K562 (cell line): Measurements from ENCODE around the gene HTR3E. TPM values are rescaled to one million over a fixed set of nuclear protein-coding genes. Genes with fewer than 3 reads are reported as not detected.
A peak's percentile ranks its signal among the peaks of the same experiment; 100 is the strongest.

Experiments used
- ATF1 ChIP-seq, 2 experiments: fragments of 450-650 bp in 1 of 2; IDR thresholded peaks; 2 replicates each; pipeline ENCODE4 v1.6.1; 2016; ENCODE audit warnings: missing compliant biosample characterization in 1 of 2, missing genetic modification characterization in 1 of 2
- BCOR ChIP-seq: fragments of 450-650 bp; IDR thresholded peaks from 2 replicates; pipeline ENCODE4 v1.6.1; 2016
- CBX3 ChIP-seq, 2 experiments: IDR thresholded peaks; 1 replicate in 1 of 2; 2 replicates in 1 of 2; pipeline ENCODE4 v1.6.1; 2012; ENCODE audit warnings: inconsistent platforms in 2 of 2, low read length in 2 of 2, borderline replicate concordance in 1 of 2, control low read depth in 1 of 2
- CCNT2 ChIP-seq: IDR thresholded peaks from 2 replicates; pipeline ENCODE4 v1.6.1; 2011; ENCODE audit warnings: borderline replicate concordance, low read depth, mild to moderate bottlenecking, moderate library complexity, mixed read lengths, low read length; ENCODE audit not compliant: insufficient read length; ENCODE audit errors: extremely low read depth
- ESRRA ChIP-seq: fragments of 450-650 bp; IDR thresholded peaks from 2 replicates; pipeline ENCODE4 v1.6.1; 2014; ENCODE audit warnings: low read depth, mild to moderate bottlenecking, moderate library complexity, borderline replicate concordance
- ETV1 ChIP-seq: fragments of 450-650 bp; conservative IDR thresholded peaks from 2 replicates; pipeline ENCODE4 v1.6.1; 2016; ENCODE audit warnings: missing genetic modification characterization, control low read depth, low read depth, missing compliant biosample characterization
- GTF2E2 ChIP-seq: fragments of 200-800 bp; sonication (Bioruptor generic); IDR thresholded peaks from 2 replicates; pipeline ENCODE4 v1.6.1; 2016; ENCODE audit warnings: missing genetic modification characterization, missing compliant biosample characterization
- PHB ChIP-seq: fragments of 250-450 bp; sonication (Bioruptor Pico); IDR thresholded peaks from 2 replicates; pipeline ENCODE4 v1.5.0; 2021
- PML ChIP-seq: IDR thresholded peaks from 2 replicates; pipeline ENCODE4 v1.6.1; 2012; ENCODE audit warnings: low read length, inconsistent platforms
- PTBP1 ChIP-seq: fragments of 200-400 bp; formaldehyde crosslinking; IDR thresholded peaks from 2 replicates; pipeline ENCODE4 v1.6.1; 2017; ENCODE audit warnings: low read depth, low read length
- PURB ChIP-seq: sonication (generic); formaldehyde crosslinking; IDR thresholded peaks from 2 replicates; pipeline ENCODE4 v1.9.0; 2021; ENCODE audit warnings: low read depth, mild to moderate bottlenecking, missing genetic modification reagents
- ZBTB8A ChIP-seq: fragments of 450-650 bp; IDR thresholded peaks from 2 replicates; pipeline ENCODE4 v1.6.1; 2018; ENCODE audit warnings: mild to moderate bottlenecking, moderate library complexity; ENCODE audit not compliant: partially characterized antibody
- ZNF408 ChIP-seq: fragments of 250-450 bp; sonication (Bioruptor Pico); IDR thresholded peaks from 2 replicates; pipeline ENCODE4 v1.4.0; 2020; ENCODE audit warnings: low read depth, mild to moderate bottlenecking, moderate library complexity
- polyA plus RNA-seq, 8 experiments: library from polyadenylated mRNA; depleted of rRNA in 4 of 8; stranded (reverse) in 5 of 8; unstranded in 3 of 8; fragments of >200 nt; fragmentation: Nextera tagmentation in 2 of 8; fragmentation: Illumina TruSeq in 1 of 8; extraction: Ambion mirVana in 2 of 8; extraction: Trizol in 1 of 8; gene quantifications; 2 replicates each; pipeline versions ENCODE4 v1.2.1 to v1.2.3, GENCODE V29; 2011 to 2014; ENCODE audit warnings: inconsistent platforms in 1 of 8, missing spikeins in 1 of 8
- total RNA-seq, 7 experiments: library from RNA; depleted of rRNA in 6 of 7; stranded (reverse); fragments of >200 nt in 6 of 7; fragmentation: Illumina TruSeq in 2 of 7; extraction: Trizol in 2 of 7; gene quantifications; 2 replicates each; pipeline versions ENCODE4 v1.2.1 to v1.2.3, GENCODE V29; 2011 to 2021; ENCODE audit warnings: low replicate concordance in 1 of 7
- TF ChIP-seq, protein P1 (sequence below), 3 experiments: fragments of 200-800 bp in 1 of 3; fragments of 250-450 bp in 1 of 3; fragments of 450-650 bp in 1 of 3; sonication (Bioruptor Pico) in 1 of 3; sonication (Bioruptor generic) in 1 of 3; formaldehyde crosslinking in 1 of 3; IDR thresholded peaks; 2 replicates each; pipeline versions ENCODE4 v1.6.1 to v1.8.0; 2016 to 2022; ENCODE audit warnings: mild to moderate bottlenecking in 2 of 3, missing genetic modification characterization in 2 of 3, missing compliant biosample characterization in 1 of 3, moderate library complexity in 1 of 3

Gene HTR3E
- total and polyA plus RNA-seq, 9 of the 15 experiments (the other 6 are each of a cell fraction or from before 2014, with no cell fraction given): not detected

DNA sequence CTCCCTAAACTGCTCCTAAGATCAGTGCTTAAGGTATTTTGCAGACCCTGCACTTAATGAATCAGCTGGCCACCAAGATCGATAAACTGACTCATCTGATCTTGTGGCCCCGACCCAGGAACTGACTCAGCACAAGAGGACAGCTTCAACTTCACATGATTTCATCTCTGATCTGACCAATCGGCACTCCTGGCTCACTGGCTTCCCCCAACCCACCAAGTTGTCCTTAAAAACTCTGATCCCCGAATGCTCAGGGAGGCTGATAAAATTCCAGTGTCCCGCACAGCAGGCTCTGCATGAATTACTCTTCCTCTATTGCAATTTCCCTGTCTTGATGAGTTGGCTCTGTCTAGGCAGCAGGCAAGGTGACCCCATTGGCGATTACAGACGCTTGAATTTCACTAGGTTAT is 13.5 kb downstream of the HTR3E start (continued):
- TF ChIP-seq CCNT2 (no peak), PURB (CRISPR knock-in tag) (no peak), ETV1 (tag) (peak; percentile 47; the same call in 1 of the 2 replicates), ESRRA (peak; percentile 75), GTF2E2 (tag) (no peak), PML (no peak), ATF1 (CRISPR knock-in tag; IDR thresholded peaks at IDR 0.05) (no peak), ATF1 (tag; IDR thresholded peaks at IDR 0.05) (peak; percentile 13; the same call in 1 of the 2 replicates), ZNF408 (CRISPR knock-in tag) (no peak), PHB (CRISPR knock-in tag) (no peak), ZBTB8A (no peak), PTBP1 (no peak), CBX3 (IDR thresholded peaks at IDR 0.05; ENCODE audit: borderline replicate concordance in 1 of 2, low read length in 2 of 2) (no peak), BCOR (peak; percentile 45)
- TF ChIP-seq, protein P1, sequence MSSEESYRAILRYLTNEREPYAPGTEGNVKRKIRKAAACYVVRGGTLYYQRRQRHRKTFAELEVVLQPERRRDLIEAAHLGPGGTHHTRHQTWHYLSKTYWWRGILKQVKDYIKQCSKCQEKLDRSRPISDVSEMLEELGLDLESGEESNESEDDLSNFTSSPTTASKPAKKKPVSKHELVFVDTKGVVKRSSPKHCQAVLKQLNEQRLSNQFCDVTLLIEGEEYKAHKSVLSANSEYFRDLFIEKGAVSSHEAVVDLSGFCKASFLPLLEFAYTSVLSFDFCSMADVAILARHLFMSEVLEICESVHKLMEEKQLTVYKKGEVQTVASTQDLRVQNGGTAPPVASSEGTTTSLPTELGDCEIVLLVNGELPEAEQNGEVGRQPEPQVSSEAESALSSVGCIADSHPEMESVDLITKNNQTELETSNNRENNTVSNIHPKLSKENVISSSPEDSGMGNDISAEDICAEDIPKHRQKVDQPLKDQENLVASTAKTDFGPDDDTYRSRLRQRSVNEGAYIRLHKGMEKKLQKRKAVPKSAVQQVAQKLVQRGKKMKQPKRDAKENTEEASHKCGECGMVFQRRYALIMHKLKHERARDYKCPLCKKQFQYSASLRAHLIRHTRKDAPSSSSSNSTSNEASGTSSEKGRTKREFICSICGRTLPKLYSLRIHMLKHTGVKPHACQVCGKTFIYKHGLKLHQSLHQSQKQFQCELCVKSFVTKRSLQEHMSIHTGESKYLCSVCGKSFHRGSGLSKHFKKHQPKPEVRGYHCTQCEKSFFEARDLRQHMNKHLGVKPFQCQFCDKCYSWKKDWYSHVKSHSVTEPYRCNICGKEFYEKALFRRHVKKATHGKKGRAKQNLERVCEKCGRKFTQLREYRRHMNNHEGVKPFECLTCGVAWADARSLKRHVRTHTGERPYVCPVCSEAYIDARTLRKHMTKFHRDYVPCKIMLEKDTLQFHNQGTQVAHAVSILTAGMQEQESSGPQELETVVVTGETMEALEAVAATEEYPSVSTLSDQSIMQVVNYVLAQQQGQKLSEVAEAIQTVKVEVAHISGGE (CRISPR knock-in tag; IDR thresholded peaks at IDR 0.05): no peak
